GM18873 (cell line): ENCODE data around the gene MUC6.
"Not testable (repeated sequence)": the region's sequence is repeated elsewhere in the genome, so short reads cannot be mapped to it uniquely, and the experiment has no call there.

Source experiments
- ATAC-seq: cut with Tn5 transposase; IDR thresholded peaks from one replicate; pipeline ENCODE4 v1.9.1; 2021; ENCODE audit warnings: mild to moderate bottlenecking, moderate library complexity, moderate number of reproducible peaks; ENCODE audit not compliant: unreplicated experiment, low FRiP score

The MUC6 gene

DNA sequence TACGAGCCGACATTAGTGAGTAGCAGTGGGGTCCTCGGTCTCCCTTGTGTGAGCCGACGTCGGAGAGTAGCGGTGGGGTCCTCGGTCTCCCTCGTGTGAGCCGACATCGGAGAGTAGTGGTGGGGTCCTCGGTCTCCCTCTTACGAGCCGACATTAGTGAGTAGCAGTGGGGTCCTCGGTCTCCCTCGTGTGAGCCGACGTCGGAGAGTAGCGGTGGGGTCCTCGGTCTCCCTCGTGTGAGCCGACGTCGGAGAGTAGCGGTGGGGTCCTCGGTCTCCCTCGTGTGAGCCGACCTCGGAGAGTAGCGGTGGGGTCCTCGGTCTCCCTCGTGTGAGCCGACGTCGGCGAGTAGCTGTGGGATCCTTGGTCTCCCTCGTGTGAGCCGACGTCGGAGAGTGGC, 61.1 kb downstream of the MUC6 start:
- not testable (repeated sequence) for ATAC-seq

DNA sequence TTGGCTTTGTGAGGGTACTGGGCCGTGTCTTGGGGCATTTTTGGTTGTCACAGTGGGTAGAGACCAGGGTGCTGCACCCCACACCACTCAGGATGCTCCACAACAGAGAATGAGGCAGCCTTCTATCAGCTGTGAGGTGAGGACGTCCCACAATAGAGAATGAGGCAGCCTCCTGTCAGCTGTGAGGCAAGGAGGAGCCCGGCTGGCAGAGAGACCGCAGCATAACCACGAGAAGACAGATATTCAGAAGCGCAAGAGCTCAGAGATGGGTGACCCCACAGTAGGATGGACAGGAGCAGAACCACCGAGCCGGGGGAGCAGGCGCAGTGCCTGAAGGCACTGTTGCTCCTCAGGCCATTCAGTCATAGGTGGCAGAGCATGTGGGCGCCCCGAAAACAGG, 63.3 kb downstream of the MUC6 start:
- no peak for ATAC-seq

DNA sequence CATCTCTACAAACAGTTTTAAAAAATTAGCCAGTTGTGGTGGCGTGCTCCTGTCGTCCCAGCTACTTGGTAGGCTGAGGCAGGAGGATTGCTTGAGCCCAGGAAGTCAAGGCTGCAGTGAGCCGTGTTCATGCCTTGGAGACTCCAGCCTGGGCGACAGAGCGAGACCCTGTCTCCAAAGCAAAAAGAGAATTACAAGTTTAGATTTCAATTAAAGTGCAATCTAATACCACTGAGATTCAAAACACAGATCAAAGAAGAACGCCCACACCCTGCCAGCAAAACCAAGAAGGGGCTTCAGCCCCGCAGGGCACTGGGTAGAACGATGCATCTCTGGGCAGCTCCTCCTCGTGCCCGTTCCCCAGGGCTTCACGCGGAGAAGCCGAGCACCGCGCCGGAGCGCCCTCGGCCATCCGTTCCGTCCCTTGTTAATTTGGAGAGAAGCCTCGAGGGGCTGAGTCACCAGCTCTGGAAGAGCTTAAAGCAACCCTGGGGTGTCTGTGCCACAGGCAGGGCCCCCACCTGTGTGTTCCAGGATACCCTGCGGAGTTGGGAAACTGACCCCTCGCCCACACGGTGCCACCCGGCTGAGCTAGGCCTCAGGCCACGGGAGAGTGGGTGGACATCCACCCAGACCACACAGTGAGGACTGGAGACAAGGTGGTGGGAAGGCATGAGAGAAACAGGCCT, 63.9 kb downstream of the MUC6 start:
- ATAC-seq, result no peak

DNA sequence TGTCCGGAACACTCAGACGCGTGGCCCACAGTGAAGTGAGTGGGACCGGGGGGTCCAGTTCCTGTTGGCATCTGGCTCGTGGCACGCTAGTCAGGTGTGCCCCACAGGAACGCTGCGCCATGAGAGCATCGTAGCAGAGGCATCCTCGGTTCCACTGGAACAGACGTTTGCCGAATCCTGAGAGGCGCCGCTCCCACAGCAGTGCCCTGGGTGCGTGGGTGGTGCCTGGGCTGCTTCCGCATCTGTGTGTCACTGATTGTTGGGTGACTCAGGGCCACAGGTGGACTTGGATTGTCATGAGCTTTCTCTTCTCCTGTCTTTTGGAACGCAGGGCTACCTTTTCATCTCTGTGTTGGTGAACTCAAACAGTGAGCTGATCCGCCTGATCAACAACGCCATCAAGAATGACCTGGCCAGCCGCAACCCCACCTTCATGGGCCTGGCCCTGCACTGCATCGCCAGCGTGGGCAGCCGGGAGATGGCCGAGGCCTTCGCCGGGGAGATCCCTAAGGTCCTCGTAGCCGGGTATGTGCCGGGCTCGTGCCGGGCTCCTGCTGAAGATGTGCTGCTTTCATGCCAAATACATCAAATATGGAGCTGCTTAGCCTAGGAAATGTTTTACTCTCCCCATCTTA, 64.7 kb downstream of the MUC6 start:
- ATAC-seq, result no peak

DNA sequence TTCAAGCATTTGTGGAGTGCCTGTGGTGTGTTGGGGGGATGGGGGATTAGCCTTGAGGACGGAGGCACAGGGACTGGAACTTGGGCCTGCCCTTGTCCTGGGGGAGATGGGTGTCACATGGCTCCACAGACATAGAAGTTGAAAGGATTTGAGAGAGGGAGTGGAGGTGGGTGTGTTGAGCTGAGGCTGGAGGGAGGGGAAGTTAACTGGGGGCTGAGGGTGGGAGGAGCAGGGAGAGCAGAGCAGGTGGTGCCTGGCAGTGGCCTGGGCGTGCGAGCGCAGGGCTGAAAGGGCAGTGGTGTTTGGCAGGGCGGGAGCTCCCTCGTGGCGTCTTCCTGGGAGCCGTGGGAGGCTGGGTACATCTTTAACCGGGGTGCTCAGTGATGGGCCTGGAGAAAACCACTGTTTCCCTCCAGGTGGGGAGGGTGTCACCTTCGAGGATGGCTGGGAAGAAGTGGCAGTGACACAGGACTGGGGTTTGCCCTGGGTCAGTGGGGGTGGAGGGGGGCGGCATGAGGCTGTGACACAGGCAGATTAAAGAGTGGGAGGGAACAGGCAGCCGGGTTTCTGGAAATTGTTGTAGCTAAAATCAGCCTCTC, 65.3 kb downstream of the MUC6 start:
- no peak for ATAC-seq

DNA sequence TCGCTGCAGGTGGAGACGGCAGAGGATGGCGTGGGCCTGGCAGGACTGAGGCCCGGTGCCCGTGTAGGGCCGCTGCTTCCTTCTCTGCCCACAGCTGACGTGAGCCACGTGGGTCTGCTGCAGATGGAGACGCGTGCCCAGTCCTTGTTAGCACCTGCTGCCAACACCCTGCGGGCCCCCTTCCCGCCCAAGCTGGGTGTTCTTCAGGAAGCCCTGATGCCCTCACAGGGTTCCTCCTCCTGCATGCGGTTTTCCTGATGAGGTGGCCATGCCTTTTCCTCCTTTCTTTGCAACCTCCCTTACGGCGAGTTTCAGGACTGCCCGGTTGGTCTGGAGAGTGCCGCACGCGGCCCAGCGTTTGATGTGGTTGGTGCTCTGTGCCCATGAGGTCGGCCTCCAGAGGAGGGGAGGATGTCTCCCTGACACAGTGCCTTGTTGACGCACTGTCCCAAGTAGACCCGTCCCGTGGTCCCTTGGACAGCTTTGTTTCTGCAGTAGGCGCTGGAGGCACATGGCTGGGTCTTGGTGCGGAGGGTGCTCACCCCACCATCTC, 66.1 kb downstream of the MUC6 start:
- ATAC-seq, result no peak

DNA sequence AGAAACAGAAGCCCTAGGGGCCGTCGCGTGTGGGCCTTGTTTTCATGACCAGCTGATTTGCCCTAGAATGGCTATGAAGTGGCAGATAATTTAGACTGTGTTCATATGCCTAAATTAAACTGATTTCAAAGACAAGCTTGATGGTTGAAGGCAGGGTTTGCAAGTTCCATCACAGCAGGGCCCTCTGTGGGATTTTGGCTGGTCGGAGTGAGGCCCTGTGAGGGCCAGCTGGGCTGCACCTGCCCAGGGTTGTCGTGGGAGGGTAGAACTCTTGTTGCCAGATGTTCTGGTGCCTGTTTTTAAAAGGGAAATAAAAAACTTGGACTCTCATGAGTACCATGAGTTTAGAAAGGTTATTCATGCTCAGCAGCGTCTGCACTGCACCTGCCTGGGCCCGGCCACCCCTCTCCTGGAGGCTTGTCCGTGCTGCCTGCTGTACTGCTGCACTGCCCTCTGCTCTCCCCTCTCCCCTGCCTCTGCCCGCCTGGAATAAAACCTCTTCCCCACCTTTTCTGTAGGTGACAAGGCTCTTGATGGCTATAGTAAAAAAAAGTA, 66.8 kb downstream of the MUC6 start:
- ATAC-seq, result no peak

DNA sequence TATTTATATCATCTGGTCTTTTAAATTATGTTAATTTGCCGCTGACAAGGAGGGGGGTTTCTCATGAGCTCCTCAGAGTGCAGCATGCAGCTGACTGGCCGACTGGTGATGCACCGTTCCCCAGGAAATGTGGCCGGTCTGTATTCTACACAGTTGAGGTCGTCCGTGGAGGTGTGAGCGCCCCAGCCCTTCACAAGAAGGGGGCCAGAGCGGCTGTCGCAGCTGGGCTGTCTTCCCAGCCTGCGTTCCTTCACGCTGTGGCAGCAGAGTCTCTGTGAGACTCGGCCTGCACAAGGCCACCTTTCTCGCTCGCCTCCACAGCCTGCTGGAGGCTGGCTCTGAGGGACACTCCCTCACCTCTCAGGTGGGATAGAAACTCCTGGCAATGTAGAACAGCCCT, 67.7 kb downstream of the MUC6 start:
- no peak for ATAC-seq

DNA sequence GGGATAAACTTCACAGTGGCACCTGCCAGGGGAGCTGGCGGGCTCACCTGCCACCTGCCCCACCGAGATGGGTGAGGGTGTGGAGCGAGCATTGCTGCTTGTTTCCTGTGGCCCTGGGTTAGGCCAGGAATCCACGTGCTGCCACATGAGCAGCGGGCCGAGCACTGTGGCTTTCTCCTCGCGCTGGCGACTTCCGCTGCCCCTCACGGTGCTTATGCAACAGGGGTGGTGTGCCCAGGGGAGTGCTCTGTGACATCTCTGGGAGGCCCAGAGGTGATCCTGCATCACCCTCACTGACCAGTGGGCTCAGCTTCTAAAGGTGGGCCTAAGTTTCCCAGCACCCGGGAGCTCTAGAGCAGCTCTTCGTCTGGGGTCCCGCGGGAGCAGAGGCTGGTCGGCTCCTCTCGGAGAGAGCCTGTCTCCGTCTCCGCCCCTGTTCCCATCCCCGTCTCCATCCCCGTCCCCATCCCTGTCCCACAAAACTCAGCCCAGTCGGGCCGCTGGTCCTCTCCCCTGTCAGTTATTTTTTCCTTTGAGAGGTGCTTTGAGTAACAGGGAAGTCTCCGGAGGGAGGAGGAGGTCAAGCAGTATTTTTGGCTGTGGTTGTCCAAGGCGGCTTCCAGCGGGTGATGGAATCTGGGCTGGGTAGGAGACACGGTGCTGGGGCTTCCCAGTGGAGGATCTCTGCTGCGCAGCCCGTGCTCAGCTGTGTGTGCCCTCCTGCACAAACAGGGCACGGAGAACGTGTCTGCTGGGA, 68.3 kb downstream of the MUC6 start:
- no peak for ATAC-seq

DNA sequence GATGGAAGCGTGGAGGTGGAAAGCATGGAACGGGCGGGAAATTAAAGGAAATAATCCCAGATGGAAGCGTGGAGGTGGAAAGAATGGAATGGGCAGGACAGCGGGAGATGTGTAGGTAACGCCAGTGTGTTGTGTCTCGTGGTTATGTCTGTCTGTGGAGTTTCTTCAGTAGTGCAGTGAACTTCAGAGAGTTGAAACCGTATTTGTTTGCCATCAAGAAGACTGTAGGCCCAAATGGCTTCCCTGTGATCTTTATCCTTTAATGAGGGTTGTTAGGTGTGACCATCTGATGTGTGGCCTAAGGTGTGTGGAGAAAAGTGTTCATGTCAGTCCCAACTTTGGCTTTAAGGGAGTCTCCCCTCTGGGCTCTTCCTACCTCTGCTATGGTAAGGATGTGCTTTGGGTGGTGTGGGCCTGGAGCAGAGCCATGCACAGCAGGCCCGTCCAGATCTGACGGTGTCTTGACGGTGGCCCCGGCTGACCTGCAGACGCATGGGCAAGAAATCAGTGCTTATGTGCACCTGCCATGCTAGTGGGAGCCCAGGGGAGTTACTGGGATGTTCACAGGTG, 71.2 kb downstream of the MUC6 start:
- no peak for ATAC-seq

DNA sequence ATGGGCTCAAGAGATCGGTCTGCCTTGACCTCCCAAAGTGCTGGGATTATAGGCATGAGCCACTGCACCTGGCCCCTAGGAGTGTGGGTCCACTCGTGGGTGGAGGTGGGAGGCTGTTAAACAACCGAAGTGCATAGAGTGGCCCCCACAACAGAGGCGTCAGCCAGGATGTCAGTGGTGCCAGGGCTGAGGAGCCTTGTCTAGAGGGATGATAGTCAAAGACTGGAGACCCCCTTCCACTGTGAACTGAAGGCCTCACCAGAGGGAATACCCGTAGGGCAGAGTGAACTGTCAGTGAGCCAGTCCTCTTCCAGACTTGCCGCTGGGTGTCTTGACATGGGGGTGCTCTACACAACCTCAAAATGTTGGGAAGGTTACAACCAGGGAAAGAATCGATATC, 72.7 kb downstream of the MUC6 start:
- no peak for ATAC-seq
